T-helper 22 cell (primary cell): Measurements from ENCODE around the gene LY9.
"Not testable (repeated sequence)": the region's sequence is repeated elsewhere in the genome, so short reads cannot be mapped to it uniquely, and the experiment has no call there.

Source experiments
- DNase-seq: peaks from one replicate; pipeline ENCODE4 v3.0.0-alpha.2; 2020; ENCODE audit warnings: low read depth

Gene LY9

GRCh38 chr1:160866001-160866694, 70.2 kb downstream of the LY9 start:
- DNase-seq, result no peak

- no peak for DNase-seq
Measured at GRCh38 chr1:160866695-160867260, 70.8 kb downstream of the LY9 start.

DNA sequence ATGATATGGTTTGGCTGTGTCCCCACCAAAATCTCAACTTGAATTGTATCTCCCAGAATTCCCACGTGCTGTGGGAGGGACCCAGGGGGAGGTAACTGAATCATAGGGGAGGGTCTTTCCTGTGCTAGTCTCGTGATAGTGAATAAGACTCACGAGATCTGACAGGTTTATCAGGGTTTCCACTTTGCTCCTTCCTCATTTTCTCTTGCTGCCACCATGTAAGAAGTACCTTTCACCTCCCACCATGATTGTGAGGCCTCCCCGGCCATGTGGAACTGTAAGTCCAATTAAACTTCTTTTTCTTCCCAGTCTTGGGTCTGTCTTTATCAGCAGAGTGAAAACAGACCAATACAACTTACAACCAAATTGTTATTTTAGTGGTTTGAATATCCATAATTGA, 71.7 kb downstream of the LY9 start:
- DNase-seq, result not testable (repeated sequence)

DNA sequence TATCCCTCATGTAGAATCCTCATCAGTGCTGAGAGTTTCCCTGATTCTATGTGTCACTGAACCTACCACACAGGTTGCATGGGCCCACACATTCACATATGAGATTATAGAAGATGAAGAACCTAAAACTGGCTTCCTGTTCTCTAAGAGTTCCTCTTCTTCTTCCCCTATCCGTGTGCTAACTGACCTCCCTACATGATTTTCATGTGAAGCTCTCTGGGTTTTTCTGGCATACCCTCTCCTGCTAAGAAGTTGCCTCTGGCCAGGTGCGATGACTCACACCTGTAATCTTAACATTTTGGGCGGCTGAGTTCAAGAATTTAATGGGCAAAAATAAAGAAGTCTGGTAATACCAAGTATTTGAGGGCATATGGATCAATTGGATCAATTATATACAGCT, 72.2 kb downstream of the LY9 start:
- no peak for DNase-seq

GRCh38 chr1:160874935-160875334, 79.0 kb downstream of the LY9 start:
- DNase-seq, result no peak

- DNase-seq, result not testable (repeated sequence)
Measured at GRCh38 chr1:160875591-160875990, 79.6 kb downstream of the LY9 start.

DNA sequence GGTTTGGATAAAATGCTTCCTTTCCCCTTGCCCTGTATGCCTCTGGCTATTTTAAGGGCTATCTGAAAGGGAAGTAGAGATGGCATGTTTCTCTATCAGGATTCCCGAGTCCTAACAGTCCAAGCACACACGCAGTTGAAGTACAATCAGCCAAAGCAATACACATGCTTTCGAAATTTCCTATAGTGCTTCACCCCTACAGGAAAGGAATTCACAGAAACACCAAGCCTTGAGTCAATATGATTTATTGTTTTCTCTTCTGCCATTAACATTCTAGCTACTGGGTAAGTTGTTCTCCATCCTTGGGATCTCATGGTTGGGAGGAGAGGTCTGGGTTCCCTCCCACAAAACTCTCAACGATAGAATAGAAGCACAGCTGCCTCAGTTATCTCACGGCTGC, 80.3 kb downstream of the LY9 start:
- no peak for DNase-seq

GRCh38 chr1:160877221-160877620, 81.2 kb downstream of the LY9 start:
- no peak for DNase-seq
